HCT116 (cell line): ENCODE data around the gene ACSBG1. TPM values are rescaled to one million over a fixed set of nuclear protein-coding genes. Genes with fewer than 3 reads are reported as not detected.

ENCODE experiments used
- ATAC-seq: fragments of 200-7000 bp; cut with Tn5 transposase; 2 replicates; pipeline ENCODE4 v1.9.1; 2020; ENCODE audit warnings: mild to moderate bottlenecking, moderate library complexity
- BruUV-seq: library from RNA; stranded (reverse); fragments of 400-500 nt; replicated peaks from 2 replicates; lab custom pipeline; 2021; lab: Mats Ljungman, UMichigan
- CTCF ChIA-PET: fragments of 300-600 bp; sonication (Branson Sonifier 250); formaldehyde crosslinking; loops from one replicate; lab custom pipeline; 2021; ENCODE audit warnings: antibody characterized with exemption; lab: Charles Lee
- POLR2A ChIA-PET: fragments of 300-600, 350-600 bp; sonication (Branson Sonifier 250); formaldehyde crosslinking; loops from one replicate; lab custom pipeline; 2021; ENCODE audit warnings: antibody characterized with exemption; lab: Charles Lee
- RAD21 ChIA-PET, 2 experiments: fragments of 300-600 bp; sonication (Branson Sonifier 250); formaldehyde crosslinking; loops; one replicate each; lab custom pipeline; 2023; ENCODE audit warnings: low total read pairs in 2 of 2; ENCODE audit not compliant: uncharacterized antibody in 2 of 2, unreplicated experiment in 2 of 2, low non-redundant PET in 1 of 2; lab: Charles Lee
- DNase-seq: peaks from one replicate; pipeline ENCODE4 v3.0.0-alpha.2; 2010; ENCODE audit warnings: low read depth, low spot score
- H2AFZ ChIP-seq: fragments of 200-600 bp; shearing (Covaris generic), sonication (generic); 2 replicates; pipeline ENCODE4 v1.6.1; 2017; ENCODE audit warnings: low read depth, mixed run types, mixed read lengths, antibody characterized with exemption, low read length; ENCODE audit not compliant: poor library complexity, severe bottlenecking
- H3K27ac ChIP-seq: 2 replicates; pipeline ENCODE4 v1.5.1; 2012; ENCODE audit warnings: low read depth, low read length
- H3K27me3 ChIP-seq: fragments of 200-600 bp; sonication (generic); 2 replicates; pipeline ENCODE4 v1.6.1; 2016; ENCODE audit warnings: mixed run types, low read length, mixed read lengths; ENCODE audit not compliant: insufficient read depth
- H3K36me3 ChIP-seq, 2 experiments: fragments of 200-500 bp in 1 of 2; fragments of 200-600 bp in 1 of 2; sonication (Bioruptor generic) in 1 of 2; sonication (generic) in 1 of 2; 2 replicates each; pipeline versions ENCODE4 v1.5.1 to v1.6.1; 2014 to 2016; ENCODE audit warnings: low read length in 2 of 2, inconsistent platforms in 1 of 2, mixed read lengths in 1 of 2, mixed run types in 1 of 2; ENCODE audit not compliant: insufficient read depth in 2 of 2, control insufficient read depth in 1 of 2
- H3K4me1 ChIP-seq, 2 experiments: fragments of 200-600 bp in 1 of 2; sonication (generic) in 1 of 2; 2 replicates each; pipeline versions ENCODE4 v1.5.1 to v1.6.1; 2012 to 2017; ENCODE audit warnings: low read length in 2 of 2, inconsistent platforms in 1 of 2, mild to moderate bottlenecking in 1 of 2, mixed read lengths in 1 of 2, mixed run types in 1 of 2, moderate library complexity in 1 of 2; ENCODE audit not compliant: insufficient read depth in 2 of 2, control insufficient read depth in 1 of 2
- H3K4me2 ChIP-seq: fragments of 200-600 bp; sonication (generic); 2 replicates; pipeline ENCODE4 v1.6.1; 2017; ENCODE audit warnings: mixed run types, low read length, mixed read lengths
- H3K4me3 ChIP-seq, 2 experiments: fragments of 200-600 bp in 1 of 2; sonication (generic) in 1 of 2; replicated peaks in 1 of 2; 2 replicates each; pipeline ENCODE4 v1.5.1; 2011 to 2016; ENCODE audit warnings: low read length in 2 of 2, control low read depth in 1 of 2, low read depth in 1 of 2, mild to moderate bottlenecking in 1 of 2, mixed read lengths in 1 of 2, mixed run types in 1 of 2
- H3K79me2 ChIP-seq: fragments of 200-600 bp; sonication (generic); 2 replicates; pipeline ENCODE4 v1.6.1; 2017; ENCODE audit warnings: mild to moderate bottlenecking, mixed run types, low read length, moderate library complexity, mixed read lengths; ENCODE audit not compliant: insufficient read depth
- H3K9ac ChIP-seq: fragments of 200-600 bp; sonication (generic); 2 replicates; pipeline ENCODE4 v1.6.1; 2016; ENCODE audit warnings: low read length, mixed read lengths
- H3K9me2 ChIP-seq: fragments of 200-600 bp; sonication (generic), shearing (Covaris generic); 2 replicates; pipeline ENCODE4 v1.6.1; 2017; ENCODE audit warnings: mixed run types, mild to moderate bottlenecking, moderate library complexity; ENCODE audit not compliant: insufficient read depth
- H3K9me3 ChIP-seq, 2 experiments: fragments of 200-500 bp in 1 of 2; fragments of 200-600 bp in 1 of 2; sonication (Bioruptor generic) in 1 of 2; sonication (generic) in 1 of 2; 2 replicates each; pipeline ENCODE4 v1.6.1; 2014 to 2017; ENCODE audit warnings: low read length in 2 of 2, mixed read lengths in 2 of 2, inconsistent platforms in 1 of 2, low read depth in 1 of 2, mild to moderate bottlenecking in 1 of 2, mixed run types in 1 of 2, moderate library complexity in 1 of 2; ENCODE audit not compliant: control insufficient read depth in 1 of 2, insufficient read depth in 1 of 2
- H4K20me1 ChIP-seq: fragments of 200-600 bp; sonication (generic), shearing (Covaris generic); 2 replicates; pipeline ENCODE4 v1.6.1; 2017; ENCODE audit warnings: mixed run types, mild to moderate bottlenecking, moderate library complexity; ENCODE audit not compliant: insufficient read depth
- CBX3 ChIP-seq: IDR thresholded peaks from 2 replicates; pipeline ENCODE4 v1.6.1; 2012; ENCODE audit warnings: low read depth
- CEBPB ChIP-seq: IDR thresholded peaks from 2 replicates; pipeline ENCODE4 v1.6.1; 2012; ENCODE audit warnings: low read depth
- EGR1 ChIP-seq: IDR thresholded peaks from 2 replicates; pipeline ENCODE4 v1.6.1; 2012; ENCODE audit warnings: low read depth
- ELF1 ChIP-seq: IDR thresholded peaks from 2 replicates; pipeline ENCODE4 v1.6.1; 2012; ENCODE audit warnings: low read depth, borderline replicate concordance
- EZH2 ChIP-seq: fragments of 200-600 bp; sonication (generic); IDR thresholded peaks from 2 replicates; pipeline ENCODE4 v1.6.1; 2017; ENCODE audit warnings: antibody characterized with exemption, mixed run types
- EZH2phosphoT487 ChIP-seq: fragments of 200-600 bp; IDR thresholded peaks from 2 replicates; pipeline ENCODE4 v1.6.1; 2018; ENCODE audit warnings: antibody characterized with exemption, borderline replicate concordance
- FOSL1 ChIP-seq: IDR thresholded peaks from 2 replicates; pipeline ENCODE4 v1.6.1; 2012; ENCODE audit warnings: low read depth
- JUND ChIP-seq: IDR thresholded peaks from 2 replicates; pipeline ENCODE4 v1.6.1; 2012
- MAX ChIP-seq: IDR thresholded peaks from 2 replicates; pipeline ENCODE4 v1.6.1; 2012
- POLR2A ChIP-seq: IDR thresholded peaks from 2 replicates; pipeline ENCODE4 v1.7.0; 2011; ENCODE audit warnings: borderline replicate concordance; ENCODE audit not compliant: insufficient read depth, insufficient read length; ENCODE audit errors: extremely low read depth
- POLR2AphosphoS5 ChIP-seq: IDR thresholded peaks from 2 replicates; pipeline ENCODE4 v1.6.1; 2011; ENCODE audit warnings: mild to moderate bottlenecking, low read depth, low read length, moderate library complexity
- REST ChIP-seq: IDR thresholded peaks from 2 replicates; pipeline ENCODE4 v1.6.1; 2012; ENCODE audit warnings: low read depth
- SIN3A ChIP-seq: IDR thresholded peaks from 2 replicates; pipeline ENCODE4 v1.6.1; 2012; ENCODE audit warnings: low read depth
- SP1 ChIP-seq: IDR thresholded peaks from 2 replicates; pipeline ENCODE4 v1.6.1; 2012; ENCODE audit warnings: low read depth
- SRF ChIP-seq: IDR thresholded peaks from 2 replicates; pipeline ENCODE4 v1.6.1; 2012; ENCODE audit warnings: low read depth
- TCF7L2 ChIP-seq: IDR thresholded peaks from 2 replicates; pipeline ENCODE4 v1.7.0; 2011; ENCODE audit warnings: borderline replicate concordance, inconsistent platforms; ENCODE audit not compliant: insufficient read depth, insufficient read length; ENCODE audit errors: extremely low read depth
- ZBTB33 ChIP-seq: IDR thresholded peaks from 2 replicates; pipeline ENCODE4 v1.6.1; 2011; ENCODE audit warnings: mild to moderate bottlenecking, low read length, moderate library complexity; ENCODE audit not compliant: insufficient replicate concordance; ENCODE audit errors: extremely low read depth
- ZNF274 ChIP-seq: fragments of 200-500 bp; sonication (Bioruptor generic); IDR thresholded peaks from 2 replicates; pipeline ENCODE4 v1.6.1; 2014; ENCODE audit warnings: mild to moderate bottlenecking, low read depth, low read length, inconsistent platforms
- intact Hi-C: fragments of 100-400 bp; cut with micrococcal nuclease; formaldehyde crosslinking; loops from 2 replicates; pipeline ENCODE4 v1.10.0; 2022
- total RNA-seq: library from RNA; stranded (reverse); gene quantifications from one replicate; pipeline ENCODE4 v1.2.1, GENCODE V29; 2021; ENCODE audit not compliant: unreplicated experiment

ACSBG1 gene
- total RNA-seq, 1 experiment from 2014 or later = 0.71 TPM

GRCh38 chr15:78212546-78213424 is 21.6 kb downstream of the ACSBG1 start:
- H3K9me2 ChIP-seq = no peaks in the 10 kb centered on the region
- TF ChIP-seq TCF7L2 (peak; percentile 52), ZNF274 (no peak), POLR2A (no peak), FOSL1 (peak; percentile 95), CBX3 (no peak), EGR1 (no peak), ZBTB33 (no peak), POLR2AphosphoS5 (peak; percentile 37; the same call in 1 of the 2 replicates), MAX (no peak), SRF (no peak), SIN3A (no peak), SP1 (peak; percentile 82), REST (no peak), JUND (peak; percentile 96), EZH2 (no peak), EZH2phosphoT487 (no peak), CEBPB (no peak), ELF1 (no peak)
- BruUV-seq = no TSS peak
- no peaks in the 10 kb centered on the region for H3K36me3 ChIP-seq
- H2AFZ ChIP-seq = no peak overlapping the region
- POLR2A ChIA-PET = no interaction called here
- H4K20me1 ChIP-seq = no peaks in the 10 kb centered on the region
- H3K27ac ChIP-seq = peak overlapping the region; percentile 4; the same call in 1 of the 2 replicates
- RAD21 ChIA-PET = no interaction called here
- DNase-seq (peak; percentile 41), ATAC-seq (peak; percentile 88)
- intact Hi-C loops = no loop called here
- no peaks in the 10 kb centered on the region for H3K27me3 ChIP-seq
- H3K79me2 ChIP-seq = no peaks in the 10 kb centered on the region
- CTCF ChIA-PET = interaction anchor here (2.6 kb wide), 1 partner anchor 17 kb away, joined by 12 read pairs; no protein-coding TSS in a partner anchor
- H3K4me2 ChIP-seq = peak overlapping the region; percentile 75
- peaks cover 45 to 80% of the 10 kb centered on the region in 2 experiments for H3K4me1 ChIP-seq
- peak overlapping the region; percentile 17 to 28; a peak in 3 of 4 replicates for H3K4me3 ChIP-seq
- no peak overlapping the region for H3K9ac ChIP-seq
- H3K9me3 ChIP-seq = no peaks in the 10 kb centered on the region
